Loucy (cell line): ENCODE measurements around the gene TIMM50.

ENCODE experiments used
- EZH2phosphoT487 ChIP-seq: fragments of 200-600 bp; IDR thresholded peaks from 2 replicates; pipeline ENCODE4 v1.6.1; 2018; ENCODE audit warnings: antibody characterized with exemption, mild to moderate bottlenecking, moderate library complexity, borderline replicate concordance
- TF ChIP-seq, protein P1 (sequence below): fragments of 200-600 bp; sonication (generic); conservative IDR thresholded peaks from 2 replicates; pipeline ENCODE4 v1.5.1; 2014; ENCODE audit warnings: mild to moderate bottlenecking, antibody characterized with exemption, low read length

DNA sequence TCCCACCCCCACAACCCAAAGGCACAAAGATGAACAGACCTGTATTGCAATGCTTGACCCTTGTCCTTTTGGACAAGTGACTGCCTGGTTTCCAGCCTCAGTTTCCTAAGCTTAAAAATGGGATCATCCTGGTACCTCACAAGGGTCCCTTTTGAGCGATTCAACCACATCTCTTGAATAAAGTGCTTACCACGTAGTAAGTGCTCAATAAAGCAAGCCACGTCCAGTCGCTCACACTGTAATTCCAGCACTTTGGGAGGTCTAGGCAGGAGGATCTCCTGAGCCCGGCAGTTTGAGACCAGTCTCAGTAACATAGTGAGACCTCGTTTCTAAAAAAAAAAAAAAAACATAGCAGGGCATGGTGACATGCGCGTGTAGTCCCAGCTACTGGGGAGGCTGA, 19.3 kb downstream of the TIMM50 start:
- no peak for TF ChIP-seq EZH2phosphoT487
- TF ChIP-seq, protein P1, sequence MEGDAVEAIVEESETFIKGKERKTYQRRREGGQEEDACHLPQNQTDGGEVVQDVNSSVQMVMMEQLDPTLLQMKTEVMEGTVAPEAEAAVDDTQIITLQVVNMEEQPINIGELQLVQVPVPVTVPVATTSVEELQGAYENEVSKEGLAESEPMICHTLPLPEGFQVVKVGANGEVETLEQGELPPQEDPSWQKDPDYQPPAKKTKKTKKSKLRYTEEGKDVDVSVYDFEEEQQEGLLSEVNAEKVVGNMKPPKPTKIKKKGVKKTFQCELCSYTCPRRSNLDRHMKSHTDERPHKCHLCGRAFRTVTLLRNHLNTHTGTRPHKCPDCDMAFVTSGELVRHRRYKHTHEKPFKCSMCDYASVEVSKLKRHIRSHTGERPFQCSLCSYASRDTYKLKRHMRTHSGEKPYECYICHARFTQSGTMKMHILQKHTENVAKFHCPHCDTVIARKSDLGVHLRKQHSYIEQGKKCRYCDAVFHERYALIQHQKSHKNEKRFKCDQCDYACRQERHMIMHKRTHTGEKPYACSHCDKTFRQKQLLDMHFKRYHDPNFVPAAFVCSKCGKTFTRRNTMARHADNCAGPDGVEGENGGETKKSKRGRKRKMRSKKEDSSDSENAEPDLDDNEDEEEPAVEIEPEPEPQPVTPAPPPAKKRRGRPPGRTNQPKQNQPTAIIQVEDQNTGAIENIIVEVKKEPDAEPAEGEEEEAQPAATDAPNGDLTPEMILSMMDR: no peak
